Measurements from ENCODE around the gene GOLM1.

DNA sequence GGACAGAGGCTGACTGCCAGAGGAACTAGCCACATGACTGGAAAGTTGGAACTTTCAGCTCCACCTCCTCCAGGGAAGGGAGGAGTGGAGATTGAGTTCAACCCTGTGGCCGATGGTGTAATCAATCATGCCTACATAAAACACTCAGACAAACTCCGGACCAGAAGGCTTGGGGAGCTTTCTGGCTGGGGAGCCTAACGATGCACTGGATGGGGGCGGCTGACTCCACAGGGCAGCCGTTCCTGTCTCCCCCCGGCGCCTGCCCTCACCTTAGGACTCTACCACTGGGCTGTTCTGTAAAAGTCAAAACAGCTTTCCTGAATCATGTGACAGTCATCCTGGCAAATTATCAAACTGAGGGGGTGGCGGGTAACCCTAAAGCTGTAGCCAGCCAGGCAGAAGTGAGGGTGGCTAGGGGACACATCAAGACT lies 58.0 kb downstream of the GOLM1 start:
- no peak for TF ChIP-seq POLR2A (IDR thresholded peaks at IDR 0.05)
- TF ChIP-seq, protein P1, sequence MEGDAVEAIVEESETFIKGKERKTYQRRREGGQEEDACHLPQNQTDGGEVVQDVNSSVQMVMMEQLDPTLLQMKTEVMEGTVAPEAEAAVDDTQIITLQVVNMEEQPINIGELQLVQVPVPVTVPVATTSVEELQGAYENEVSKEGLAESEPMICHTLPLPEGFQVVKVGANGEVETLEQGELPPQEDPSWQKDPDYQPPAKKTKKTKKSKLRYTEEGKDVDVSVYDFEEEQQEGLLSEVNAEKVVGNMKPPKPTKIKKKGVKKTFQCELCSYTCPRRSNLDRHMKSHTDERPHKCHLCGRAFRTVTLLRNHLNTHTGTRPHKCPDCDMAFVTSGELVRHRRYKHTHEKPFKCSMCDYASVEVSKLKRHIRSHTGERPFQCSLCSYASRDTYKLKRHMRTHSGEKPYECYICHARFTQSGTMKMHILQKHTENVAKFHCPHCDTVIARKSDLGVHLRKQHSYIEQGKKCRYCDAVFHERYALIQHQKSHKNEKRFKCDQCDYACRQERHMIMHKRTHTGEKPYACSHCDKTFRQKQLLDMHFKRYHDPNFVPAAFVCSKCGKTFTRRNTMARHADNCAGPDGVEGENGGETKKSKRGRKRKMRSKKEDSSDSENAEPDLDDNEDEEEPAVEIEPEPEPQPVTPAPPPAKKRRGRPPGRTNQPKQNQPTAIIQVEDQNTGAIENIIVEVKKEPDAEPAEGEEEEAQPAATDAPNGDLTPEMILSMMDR (IDR thresholded peaks at IDR 0.05), result no peak

All from heart left ventricle (tissue), 13 donors.